T-helper 22 cell (primary cell): ENCODE results near the gene KCTD1.

Experiments
- DNase-seq: peaks from one replicate; pipeline ENCODE4 v3.0.0-alpha.2; 2020; ENCODE audit warnings: low read depth

Gene KCTD1

DNA sequence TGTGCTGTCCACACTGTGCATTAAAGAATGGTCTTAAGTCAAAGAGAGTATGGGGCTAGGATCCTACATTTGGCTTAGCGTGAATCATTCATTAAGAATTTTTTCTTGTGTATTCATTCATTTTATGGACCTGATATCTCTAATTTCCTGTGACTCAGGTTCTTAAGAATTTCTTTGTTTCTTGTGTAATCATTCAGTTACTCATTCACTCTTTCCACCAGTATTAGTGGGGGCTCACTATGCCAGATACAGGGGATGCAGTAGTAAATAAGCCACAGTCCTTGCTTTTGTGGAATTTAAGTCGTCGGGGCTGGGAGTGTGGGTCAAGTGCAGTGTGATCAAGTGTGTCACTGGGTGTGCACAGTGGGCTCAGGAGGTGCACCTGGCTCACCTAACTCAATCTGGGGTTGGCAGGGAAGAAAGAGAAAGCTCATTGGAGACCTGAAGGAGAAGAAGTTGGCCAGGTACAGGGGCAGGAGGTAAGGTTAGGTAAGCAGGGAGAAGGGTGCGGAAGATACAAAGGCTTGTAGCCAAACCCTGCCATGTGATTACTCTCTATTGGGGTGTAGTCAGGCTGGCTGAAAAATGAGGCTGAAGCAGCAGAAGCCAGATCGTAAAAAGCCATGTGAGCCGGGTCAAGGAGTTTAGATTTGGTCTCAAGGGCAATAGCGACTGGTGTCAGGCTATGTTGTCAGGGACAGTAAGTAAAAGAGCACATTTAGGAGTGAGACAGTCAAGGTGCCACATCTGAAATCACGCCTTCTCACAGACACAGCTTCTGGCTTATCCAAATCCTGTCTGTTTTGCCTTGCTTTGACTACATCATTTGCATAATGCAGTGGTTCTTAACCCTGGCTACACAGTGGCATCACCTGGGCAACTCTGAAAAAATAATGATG, 67.2 kb downstream of the KCTD1 start:
- no peak for DNase-seq

GRCh38 chr18:26479681-26480079, 68.7 kb downstream of the KCTD1 start:
- no peak for DNase-seq

DNA sequence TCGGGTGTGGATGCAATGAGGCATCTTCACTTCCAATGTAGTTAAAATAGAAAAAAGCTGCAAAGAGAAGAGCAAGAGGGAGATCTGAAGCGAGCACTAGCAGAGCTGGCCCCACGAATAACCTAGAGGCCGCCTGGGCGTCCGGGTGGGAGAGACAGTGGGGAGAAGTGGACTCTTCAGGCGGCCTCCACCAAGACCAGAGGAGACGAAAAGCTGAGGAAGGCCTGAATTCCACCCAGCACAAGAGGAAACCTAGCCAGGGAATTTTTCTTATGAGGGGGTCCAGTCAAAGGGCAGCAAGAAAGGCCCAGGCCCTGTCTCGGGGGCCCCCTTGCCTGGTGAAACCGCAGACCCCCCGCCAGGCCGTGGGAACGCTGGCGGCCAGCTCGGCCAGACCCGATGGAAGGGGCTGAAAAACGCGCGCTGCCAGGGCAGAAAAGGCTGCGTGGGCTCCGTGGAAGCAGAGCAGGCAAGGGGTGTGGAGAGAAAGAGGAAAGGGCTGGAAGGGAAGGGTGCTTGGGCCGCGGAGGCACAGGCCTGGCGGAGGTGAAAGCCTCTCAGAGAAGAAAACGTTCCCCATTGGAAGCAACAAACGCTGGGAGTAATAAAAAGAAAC, 69.2 kb downstream of the KCTD1 start:
- DNase-seq, result no peak

DNA sequence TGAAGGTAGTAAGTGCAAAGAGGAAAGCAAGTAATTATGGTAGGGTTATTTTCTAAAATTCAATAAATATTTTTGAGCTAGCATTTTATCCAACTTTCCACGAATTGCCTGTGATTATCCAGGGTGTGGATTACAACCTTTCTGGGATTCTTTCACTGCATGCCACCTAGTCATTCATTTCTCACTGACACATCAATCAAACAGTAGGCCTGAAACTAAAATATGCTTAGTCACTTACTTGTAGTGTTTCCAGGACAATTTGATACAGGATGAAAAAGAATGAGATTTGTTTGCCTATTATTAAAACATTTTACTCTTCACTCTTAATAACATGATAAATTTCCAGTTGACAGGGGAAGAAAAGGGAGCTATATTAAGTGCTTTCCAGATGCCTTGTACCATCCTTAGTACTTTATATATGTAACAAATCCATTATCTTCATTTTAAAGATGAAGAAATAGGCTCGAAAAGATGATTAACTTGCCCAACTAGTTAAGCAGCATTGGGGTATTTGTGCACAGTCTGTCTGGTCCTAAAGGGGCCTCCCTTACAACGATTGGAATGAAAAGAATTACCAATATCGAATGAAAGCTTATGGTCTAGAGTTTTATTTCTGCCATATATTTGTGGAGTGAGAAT, 70.4 kb downstream of the KCTD1 start:
- no peak for DNase-seq

DNA sequence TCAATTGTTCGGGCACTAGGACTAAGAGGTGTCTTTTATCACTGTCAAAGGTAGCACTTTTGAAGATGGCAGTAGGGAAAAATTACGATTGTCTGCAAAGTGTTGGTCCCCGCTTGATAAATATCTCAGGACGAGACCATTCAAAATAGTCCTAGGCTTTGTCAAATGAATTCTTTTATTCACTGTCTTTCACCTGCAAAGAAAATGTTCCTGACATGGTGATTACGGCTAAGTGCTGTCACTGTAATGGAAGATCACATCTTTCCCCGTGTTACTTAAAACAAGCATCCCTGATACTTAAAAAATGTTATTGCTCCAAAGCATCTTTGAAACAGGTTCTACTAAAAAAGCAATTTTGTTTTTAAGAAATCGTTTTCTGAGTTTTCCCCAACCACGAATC, 71.7 kb downstream of the KCTD1 start:
- no peak for DNase-seq

DNA sequence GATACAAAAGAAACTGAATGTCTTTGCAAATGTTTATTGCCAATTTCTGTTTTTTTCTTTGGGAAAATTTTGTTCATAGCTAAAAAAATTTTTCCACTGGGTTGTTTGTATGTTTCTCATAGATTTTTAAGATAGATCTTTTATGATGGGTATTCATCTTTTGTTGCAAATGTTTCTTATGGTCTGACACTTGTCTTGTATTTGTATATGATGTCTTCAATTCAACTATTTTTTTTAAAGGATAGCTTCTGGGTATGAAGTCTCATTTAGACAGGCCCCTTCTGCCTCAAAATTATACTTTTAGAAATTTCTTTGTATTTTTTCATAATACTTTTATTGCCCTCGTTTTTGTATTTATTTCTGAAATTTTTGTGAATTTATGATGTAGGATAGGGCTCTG, 73.8 kb downstream of the KCTD1 start:
- DNase-seq, result no peak

- no peak for DNase-seq
Measured at GRCh38 chr18:26473672-26474071, 74.7 kb downstream of the KCTD1 start.

DNA sequence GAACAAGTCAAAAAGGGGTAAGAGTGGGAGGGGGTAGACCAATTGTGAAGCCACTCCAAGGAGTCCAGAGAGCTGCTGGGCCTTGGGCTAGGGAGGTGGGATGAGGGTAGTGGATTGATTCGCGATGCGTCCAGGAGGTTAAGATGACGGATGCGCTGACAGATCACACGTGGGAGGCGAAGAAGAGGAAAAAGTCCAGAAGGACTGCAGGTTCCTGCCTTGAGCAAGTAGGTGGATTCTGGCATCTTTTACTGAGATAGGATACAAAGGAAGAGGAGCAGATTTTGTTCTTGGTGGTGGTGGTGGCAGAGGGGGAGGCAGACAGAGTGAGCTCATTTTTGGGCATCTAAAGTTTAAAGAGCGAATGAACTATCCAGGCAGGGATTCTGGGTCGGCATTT, 76.5 kb downstream of the KCTD1 start:
- no peak for DNase-seq

GRCh38 chr18:26471027-26471426, 77.3 kb downstream of the KCTD1 start:
- no peak for DNase-seq

DNA sequence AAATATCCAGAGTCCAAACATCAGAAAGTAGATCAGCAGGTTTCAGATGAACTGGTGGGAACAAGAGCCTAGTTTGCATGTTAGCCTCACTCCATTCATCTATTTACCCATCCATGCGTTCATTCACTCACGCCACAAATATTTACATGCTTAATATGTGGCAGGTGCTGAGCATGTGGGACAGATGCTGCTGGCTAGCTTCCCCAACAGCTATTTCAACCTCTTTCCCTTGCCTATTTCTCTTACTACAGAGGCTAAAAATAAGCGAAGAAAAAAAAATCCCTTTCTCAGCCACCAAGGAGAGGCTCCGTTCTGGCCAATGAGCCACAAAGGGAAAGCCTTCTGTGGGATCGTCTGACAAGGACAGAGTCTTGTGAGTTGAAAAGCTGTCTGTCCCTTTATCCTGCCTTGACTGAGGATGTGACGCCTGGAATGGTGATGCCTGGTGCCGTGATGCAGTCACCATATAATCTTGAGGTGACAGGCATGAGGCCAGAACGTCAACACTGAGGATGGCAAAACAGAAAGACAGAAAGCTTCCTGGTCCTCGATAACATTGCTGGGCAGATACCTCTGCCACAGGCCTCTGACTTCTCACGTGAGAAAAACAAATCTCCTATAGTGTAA, 78.2 kb downstream of the KCTD1 start:
- no peak for DNase-seq

- DNase-seq, result no peak
Measured at GRCh38 chr18:26468931-26469340, 79.4 kb downstream of the KCTD1 start.

DNA sequence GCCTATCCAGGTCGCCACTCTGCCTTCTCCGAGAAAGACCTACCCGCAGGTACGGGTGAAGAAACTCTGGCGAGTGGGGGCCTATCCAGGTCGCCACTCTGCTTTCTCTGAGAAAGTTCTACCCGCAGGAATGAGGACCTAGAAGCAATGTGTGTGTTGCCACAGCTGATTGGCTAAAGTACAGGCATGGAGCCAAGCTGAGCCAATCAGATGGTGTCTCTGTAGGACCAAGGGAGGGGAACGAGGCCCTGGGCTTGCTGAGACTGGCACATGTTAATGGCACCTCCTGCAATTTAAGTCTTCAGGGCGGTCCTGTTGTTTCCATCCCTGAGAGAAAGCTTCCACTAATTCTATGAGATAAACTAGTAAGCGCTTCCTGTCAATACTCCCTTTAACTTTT, 82.3 kb downstream of the KCTD1 start:
- DNase-seq, result no peak

DNA sequence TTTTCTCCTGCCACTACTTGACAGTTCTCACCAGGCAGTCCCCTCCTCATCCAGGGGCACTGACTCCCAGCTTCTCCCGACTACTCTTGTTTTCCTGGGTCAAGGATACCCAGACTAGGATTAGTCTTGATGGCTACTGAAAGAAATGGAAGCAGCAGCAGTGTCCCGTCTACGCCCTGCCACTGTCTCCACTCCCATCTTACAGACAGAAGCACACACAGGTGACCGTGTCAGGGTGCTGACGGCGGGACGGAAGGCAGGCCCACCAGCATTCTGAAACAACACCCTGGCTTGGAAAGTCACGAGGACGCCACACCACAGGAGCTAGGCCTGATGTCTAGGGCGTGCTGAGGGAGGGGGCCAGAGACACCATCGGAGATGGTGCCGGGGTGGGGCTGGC, 82.9 kb downstream of the KCTD1 start:
- no peak for DNase-seq

GRCh38 chr18:26464128-26465011, 84.0 kb downstream of the KCTD1 start:
- no peak for DNase-seq

DNA sequence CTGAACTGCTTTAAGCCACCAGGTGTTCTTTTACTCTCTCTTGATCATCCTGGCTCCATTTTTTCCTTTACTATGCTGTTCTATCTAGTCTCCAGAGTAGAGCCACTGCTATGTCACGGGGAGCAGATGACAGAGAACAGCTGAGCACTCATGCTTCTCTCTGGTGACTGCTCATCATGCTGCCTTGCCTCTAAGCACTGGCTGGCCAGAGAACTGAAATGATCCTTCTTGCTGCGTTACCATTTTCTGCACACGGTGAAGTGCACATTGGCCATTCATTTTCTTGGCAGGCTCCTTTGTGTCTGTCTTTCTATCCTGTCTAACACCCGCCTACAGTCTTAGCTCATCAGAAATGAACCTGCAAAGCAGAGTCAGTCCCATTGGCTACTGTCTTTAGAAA, 86.0 kb downstream of the KCTD1 start:
- DNase-seq, result no peak

- DNase-seq, result no peak
Measured at GRCh38 chr18:26461405-26461804, 86.9 kb downstream of the KCTD1 start.

GRCh38 chr18:26460449-26461091, 87.8 kb downstream of the KCTD1 start:
- DNase-seq, result no peak

GRCh38 chr18:26459884-26460283, 88.5 kb downstream of the KCTD1 start:
- no peak for DNase-seq

GRCh38 chr18:26459340-26459739, 89.0 kb downstream of the KCTD1 start:
- DNase-seq, result no peak

DNA sequence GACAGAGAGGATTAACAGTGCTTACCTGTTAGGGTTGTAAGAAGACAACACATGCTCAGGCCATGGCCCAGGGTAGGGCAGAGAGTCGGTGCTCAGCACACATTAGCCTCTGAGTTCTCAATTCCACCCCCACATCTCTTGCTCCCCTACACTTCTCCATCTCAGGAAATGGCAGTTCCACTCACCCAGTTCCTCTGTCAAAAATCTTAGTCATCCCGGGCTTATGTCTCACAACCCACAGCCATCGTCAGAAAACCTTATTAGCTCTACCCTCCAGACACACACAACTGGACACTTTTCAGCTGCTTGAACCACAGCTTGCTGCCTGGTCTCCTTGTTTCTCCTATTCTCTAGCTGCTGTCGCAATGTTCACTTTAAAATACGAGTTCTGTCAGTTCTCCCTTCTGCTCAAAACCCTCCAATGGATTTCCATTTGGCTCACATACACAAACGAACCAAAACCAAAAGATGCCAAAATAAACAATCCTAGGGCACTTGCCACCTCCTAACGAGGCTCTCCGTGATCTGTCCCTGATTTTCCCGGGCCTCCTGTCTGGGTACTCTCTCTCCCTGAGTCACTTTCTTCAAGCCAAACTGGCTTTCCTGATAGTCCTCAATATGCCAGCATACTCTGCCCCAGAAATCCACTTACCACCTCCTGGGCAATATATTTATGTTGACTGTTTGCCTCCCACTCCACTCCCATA, 89.7 kb downstream of the KCTD1 start:
- DNase-seq, result no peak
